Right lobe of liver (tissue), 4 donors: ENCODE data around the gene PYGB.

ENCODE experiments used
- CTCF ChIP-seq, 4 donors: fragments of 200-600 bp in 3 of 4; fragments of 450-650 bp in 1 of 4; IDR thresholded peaks; one replicate each; pipeline versions ENCODE4 v1.5.1 to v1.8.0; 2016 to 2022; ENCODE audit warnings: antibody characterized with exemption in 4 of 4, mild to moderate bottlenecking in 2 of 4
- POLR2A ChIP-seq: fragments of 450-650 bp; IDR thresholded peaks from one replicate; pipeline ENCODE4 v1.6.1; 2017; ENCODE audit warnings: antibody characterized with exemption, mild to moderate bottlenecking
- donor health status: DM: no; HTN: no; CAD: no.
- donor health status: DM: no; HTN: no; CAD: no.
- donor health status: DM: no; HTN: yes; CAD: no.

GRCh38 chr20:25248786-25249172 is 894 bp downstream of the PYGB start:
- TF ChIP-seq CTCF (IDR thresholded peaks at IDR 0.05) (no peak), POLR2A (no peak)
